ENCODE measurements around the gene PIK3R1.

DNA sequence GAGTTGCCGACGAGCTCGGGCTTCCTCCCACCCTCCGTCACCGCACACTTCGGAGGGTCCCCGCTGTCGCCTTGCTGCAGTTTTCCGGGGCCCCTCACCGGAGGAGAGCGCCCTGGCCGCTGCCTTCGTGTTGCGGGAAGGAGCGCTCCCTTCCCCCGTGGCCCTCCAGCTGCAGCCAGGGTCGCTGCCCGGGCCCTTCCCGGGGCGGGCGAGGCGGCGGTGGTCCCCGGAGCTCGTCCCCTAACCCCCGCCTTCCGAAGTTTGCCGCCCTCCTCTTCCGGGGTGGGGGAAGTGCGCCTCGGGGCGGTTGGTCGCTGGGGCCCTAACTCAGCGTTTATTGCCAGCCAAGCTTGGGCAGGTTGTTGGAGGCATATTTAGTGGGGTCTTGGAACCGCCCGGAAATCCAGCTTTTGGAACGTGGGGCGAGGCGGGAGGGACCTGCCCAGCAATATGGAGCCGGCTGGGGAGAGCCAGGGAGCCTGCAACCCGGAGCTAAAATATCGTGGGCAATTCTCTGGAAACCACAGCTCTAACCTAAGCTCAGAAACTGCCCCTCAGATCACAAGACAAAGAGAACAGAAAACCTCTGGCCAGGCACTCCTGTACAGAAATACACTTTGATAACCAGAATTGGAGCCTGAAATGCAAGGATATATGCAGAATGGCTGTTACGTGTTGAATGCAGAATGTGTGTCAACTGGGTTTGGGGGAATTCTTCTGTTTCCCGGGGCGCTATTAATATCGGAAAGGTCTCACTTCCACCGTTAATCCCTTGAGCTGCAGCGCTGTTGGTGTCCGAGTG is 890 bp downstream of the PIK3R1 start:
- TF ChIP-seq, protein P1, sequence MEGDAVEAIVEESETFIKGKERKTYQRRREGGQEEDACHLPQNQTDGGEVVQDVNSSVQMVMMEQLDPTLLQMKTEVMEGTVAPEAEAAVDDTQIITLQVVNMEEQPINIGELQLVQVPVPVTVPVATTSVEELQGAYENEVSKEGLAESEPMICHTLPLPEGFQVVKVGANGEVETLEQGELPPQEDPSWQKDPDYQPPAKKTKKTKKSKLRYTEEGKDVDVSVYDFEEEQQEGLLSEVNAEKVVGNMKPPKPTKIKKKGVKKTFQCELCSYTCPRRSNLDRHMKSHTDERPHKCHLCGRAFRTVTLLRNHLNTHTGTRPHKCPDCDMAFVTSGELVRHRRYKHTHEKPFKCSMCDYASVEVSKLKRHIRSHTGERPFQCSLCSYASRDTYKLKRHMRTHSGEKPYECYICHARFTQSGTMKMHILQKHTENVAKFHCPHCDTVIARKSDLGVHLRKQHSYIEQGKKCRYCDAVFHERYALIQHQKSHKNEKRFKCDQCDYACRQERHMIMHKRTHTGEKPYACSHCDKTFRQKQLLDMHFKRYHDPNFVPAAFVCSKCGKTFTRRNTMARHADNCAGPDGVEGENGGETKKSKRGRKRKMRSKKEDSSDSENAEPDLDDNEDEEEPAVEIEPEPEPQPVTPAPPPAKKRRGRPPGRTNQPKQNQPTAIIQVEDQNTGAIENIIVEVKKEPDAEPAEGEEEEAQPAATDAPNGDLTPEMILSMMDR (IDR thresholded peaks at IDR 0.05) = no peak
- TF ChIP-seq POLR2A (IDR thresholded peaks at IDR 0.05) = peak in 1 of 2 donors; percentile 25
